ENCODE data around the gene KIAA2012. TPM values are rescaled to one million over a fixed set of nuclear protein-coding genes. Genes with fewer than 3 reads are reported as not detected.

The KIAA2012 gene
- total RNA-seq, 1 donor from 2014 or later, result not detected

DNA sequence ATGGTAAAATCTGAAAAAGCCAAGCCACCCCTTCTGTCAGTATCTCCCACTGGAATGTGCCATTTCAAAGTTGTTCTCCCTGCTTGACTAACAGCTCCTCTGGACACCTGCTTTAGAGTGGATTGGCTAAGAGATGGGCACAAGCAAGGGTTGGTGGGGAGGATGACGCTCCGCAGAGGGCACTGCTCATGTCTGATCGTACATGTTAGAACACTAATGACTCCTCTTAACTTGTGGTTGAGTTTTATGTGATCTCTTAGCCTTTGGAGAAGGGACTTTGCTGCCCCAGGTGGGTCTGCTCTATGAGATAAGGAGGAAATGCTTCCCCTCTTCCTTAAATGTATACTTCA is 8.2 kb upstream of the KIAA2012 start:
- DNase-seq (ENCODE audit: low read depth) (no peak), FAIRE-seq (peak; percentile 52)
- Histone ChIP-seq H3K27me3 (ENCODE audit: control insufficient read depth, insufficient read depth, low read length) (no peaks in the 10 kb centered on the region), H3K4me3 (ENCODE audit: low read depth, low read length) (no peak overlapping the region), H3K36me3 (ENCODE audit: control insufficient read depth, insufficient read depth, low read length) (no peaks in the 10 kb centered on the region)
- TF ChIP-seq, protein P1, sequence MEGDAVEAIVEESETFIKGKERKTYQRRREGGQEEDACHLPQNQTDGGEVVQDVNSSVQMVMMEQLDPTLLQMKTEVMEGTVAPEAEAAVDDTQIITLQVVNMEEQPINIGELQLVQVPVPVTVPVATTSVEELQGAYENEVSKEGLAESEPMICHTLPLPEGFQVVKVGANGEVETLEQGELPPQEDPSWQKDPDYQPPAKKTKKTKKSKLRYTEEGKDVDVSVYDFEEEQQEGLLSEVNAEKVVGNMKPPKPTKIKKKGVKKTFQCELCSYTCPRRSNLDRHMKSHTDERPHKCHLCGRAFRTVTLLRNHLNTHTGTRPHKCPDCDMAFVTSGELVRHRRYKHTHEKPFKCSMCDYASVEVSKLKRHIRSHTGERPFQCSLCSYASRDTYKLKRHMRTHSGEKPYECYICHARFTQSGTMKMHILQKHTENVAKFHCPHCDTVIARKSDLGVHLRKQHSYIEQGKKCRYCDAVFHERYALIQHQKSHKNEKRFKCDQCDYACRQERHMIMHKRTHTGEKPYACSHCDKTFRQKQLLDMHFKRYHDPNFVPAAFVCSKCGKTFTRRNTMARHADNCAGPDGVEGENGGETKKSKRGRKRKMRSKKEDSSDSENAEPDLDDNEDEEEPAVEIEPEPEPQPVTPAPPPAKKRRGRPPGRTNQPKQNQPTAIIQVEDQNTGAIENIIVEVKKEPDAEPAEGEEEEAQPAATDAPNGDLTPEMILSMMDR (IDR thresholded peaks at IDR 0.05; ENCODE audit: insufficient read depth, low read length, severe bottlenecking), result no peak

DNA sequence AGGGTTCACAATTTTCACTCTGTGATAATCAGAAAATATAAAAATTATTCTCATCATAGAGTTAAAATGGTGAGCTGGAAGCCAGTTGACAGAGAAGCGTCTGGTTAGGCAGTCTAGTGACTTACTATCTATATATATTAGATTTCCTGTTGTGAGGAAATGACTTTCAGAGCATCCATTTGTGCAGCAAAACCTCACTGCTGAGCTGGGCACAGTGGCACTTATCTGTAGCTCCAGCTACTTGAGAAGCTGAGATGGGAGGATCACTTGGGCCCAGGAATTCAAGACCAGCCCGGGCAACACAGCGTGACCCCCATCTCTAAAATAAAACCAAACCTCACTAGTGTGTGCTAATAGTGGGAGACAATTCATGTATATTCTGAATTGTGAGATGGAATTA is 7.2 kb upstream of the KIAA2012 start:
- Histone ChIP-seq H3K27me3 (ENCODE audit: control insufficient read depth, insufficient read depth, low read length) (no peaks in the 10 kb centered on the region), H3K36me3 (ENCODE audit: control insufficient read depth, insufficient read depth, low read length) (no peaks in the 10 kb centered on the region), H3K4me3 (ENCODE audit: low read depth, low read length) (no peak overlapping the region)
- DNase-seq (ENCODE audit: low read depth) (no peak), FAIRE-seq (no peak)
- TF ChIP-seq, protein P1 (IDR thresholded peaks at IDR 0.05; ENCODE audit: insufficient read depth, low read length, severe bottlenecking), result no peak

DNA sequence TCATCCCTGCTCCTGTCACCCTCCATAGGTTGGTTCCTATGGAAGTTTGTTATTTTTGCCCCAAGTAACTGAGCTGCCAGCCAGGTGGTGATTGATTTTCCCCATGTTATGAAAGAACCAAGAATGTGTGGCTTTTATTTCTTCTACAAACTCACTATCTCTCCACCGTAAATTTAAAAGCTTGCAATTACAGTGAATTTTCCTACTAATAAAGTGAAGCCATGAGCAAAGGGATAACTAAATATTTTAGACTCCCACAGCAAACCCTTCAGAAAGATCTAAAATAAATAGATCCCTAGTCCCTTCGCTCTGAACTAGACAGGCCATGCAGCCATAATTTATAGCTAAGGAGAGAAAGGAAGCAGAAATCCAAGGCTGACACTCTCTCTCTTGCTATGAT is 6.2 kb upstream of the KIAA2012 start:
- FAIRE-seq (no peak), DNase-seq (ENCODE audit: low read depth) (no peak)
- TF ChIP-seq, protein P1 (IDR thresholded peaks at IDR 0.05; ENCODE audit: insufficient read depth, low read length, severe bottlenecking), result no peak
- Histone ChIP-seq H3K36me3 (ENCODE audit: control insufficient read depth, insufficient read depth, low read length) (no peaks in the 10 kb centered on the region), H3K27me3 (ENCODE audit: control insufficient read depth, insufficient read depth, low read length) (no peaks in the 10 kb centered on the region), H3K4me3 (ENCODE audit: low read depth, low read length) (no peak overlapping the region)

DNA sequence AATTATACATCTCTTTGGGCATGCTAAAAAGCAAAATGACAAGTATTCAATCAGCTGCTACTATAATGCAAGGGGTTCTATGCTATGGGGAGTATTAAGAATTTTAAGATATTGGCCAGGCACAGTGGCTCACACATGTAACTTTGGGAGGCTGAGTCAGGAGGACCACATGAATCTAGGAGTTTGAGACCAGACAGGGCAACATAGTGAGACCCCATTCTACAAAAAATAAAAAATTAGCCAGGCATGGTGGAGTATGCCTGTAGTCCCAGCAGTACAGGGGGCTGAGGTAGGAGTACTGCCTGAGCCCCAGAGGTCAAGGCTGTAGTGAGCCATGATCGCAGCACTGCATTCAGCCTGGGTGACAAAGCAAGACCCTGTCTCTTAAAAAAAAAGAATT is 5.5 kb upstream of the KIAA2012 start:
- TF ChIP-seq, protein P1 (IDR thresholded peaks at IDR 0.05; ENCODE audit: insufficient read depth, low read length, severe bottlenecking), result no peak

DNA sequence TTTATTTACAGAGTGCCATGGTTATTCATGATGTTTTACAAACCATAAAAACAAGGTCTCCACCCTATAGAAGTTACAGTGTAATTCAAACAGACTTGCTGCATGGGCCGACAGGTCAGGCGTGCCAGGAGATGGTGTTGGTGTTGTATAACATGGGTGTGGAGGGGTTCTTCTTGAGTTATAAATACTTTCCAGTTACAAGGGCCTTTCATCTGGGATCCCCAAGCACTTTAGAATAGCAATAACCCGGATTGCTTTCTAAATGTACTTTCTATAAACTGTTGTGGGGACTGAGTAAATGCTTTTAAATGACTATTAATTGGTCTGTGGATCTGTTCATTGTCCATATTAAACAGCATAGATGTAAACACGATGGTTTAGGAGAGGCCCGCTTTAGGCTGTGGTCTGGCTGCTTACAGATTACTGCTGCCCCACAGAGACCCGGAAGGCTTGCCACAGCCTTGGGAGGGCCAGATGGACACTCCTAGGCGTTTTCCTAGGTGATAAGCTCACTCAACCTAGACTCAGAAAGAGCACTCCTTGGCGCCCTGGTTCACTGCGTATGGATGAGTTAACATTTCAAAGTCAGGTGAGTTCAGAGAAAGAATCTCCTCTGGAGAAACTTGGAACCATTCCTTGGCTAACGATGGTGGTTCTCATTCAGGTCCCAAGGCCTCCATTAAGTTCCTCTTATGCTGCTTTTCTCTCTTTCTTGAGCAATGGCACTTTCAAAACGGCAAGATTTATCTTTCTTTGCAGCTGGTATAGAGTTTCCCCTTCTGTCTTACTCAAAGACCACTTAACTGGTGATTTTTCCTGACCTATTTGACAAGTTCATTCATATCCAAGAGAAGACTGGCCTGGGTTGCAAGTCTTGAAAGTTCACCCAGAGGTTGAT is 3.6 kb upstream of the KIAA2012 start:
- DNase-seq (ENCODE audit: low read depth) (no peak), FAIRE-seq (no peak)
- Histone ChIP-seq H3K27me3 (ENCODE audit: control insufficient read depth, insufficient read depth, low read length) (no peaks in the 10 kb centered on the region), H3K4me3 (ENCODE audit: low read depth, low read length) (no peak overlapping the region), H3K36me3 (ENCODE audit: control insufficient read depth, insufficient read depth, low read length) (no peaks in the 10 kb centered on the region)
- TF ChIP-seq, protein P1 (IDR thresholded peaks at IDR 0.05; ENCODE audit: insufficient read depth, low read length, severe bottlenecking), result no peak

More for the DNA sequence above, 5.5 kb upstream of the KIAA2012 start:
- Histone ChIP-seq H3K36me3 (ENCODE audit: control insufficient read depth, insufficient read depth, low read length) (no peaks in the 10 kb centered on the region), H3K4me3 (ENCODE audit: low read depth, low read length) (no peak overlapping the region), H3K27me3 (ENCODE audit: control insufficient read depth, insufficient read depth, low read length) (no peaks in the 10 kb centered on the region)
- DNase-seq (ENCODE audit: low read depth) (no peak), FAIRE-seq (no peak)
